H9 (cell line): ENCODE data around the gene SYNPO. TPM values are rescaled to one million over a fixed set of nuclear protein-coding genes. Genes with fewer than 3 reads are reported as not detected.

Source experiments
- DNase-seq: peaks from one replicate; pipeline ENCODE4 v3.0.0-alpha.2; 2017
- H2AFZ ChIP-seq: one replicate; pipeline ENCODE4 v1.6.1; 2013; ENCODE audit warnings: mild to moderate bottlenecking, low read length, control low read depth, moderate library complexity
- H2AK5ac ChIP-seq: 2 replicates; pipeline ENCODE4 v1.6.1; 2013; ENCODE audit warnings: low read length, control low read depth, mixed read lengths; ENCODE audit not compliant: insufficient read length
- H2BK120ac ChIP-seq: one replicate; pipeline ENCODE4 v1.6.1; 2013; ENCODE audit warnings: low read depth, mild to moderate bottlenecking, low read length, control low read depth, inconsistent platforms; ENCODE audit not compliant: poor library complexity, severe bottlenecking
- H2BK12ac ChIP-seq: 2 replicates; pipeline ENCODE4 v1.6.1; 2013; ENCODE audit warnings: low read length, control low read depth, mixed read lengths, low read depth; ENCODE audit not compliant: insufficient read length
- H2BK15ac ChIP-seq: 2 replicates; pipeline ENCODE4 v1.6.1; 2013; ENCODE audit warnings: low read depth, low read length, control low read depth
- H2BK20ac ChIP-seq: one replicate; pipeline ENCODE4 v1.6.1; 2013; ENCODE audit warnings: low read depth, mild to moderate bottlenecking, low read length, control low read depth, inconsistent platforms; ENCODE audit not compliant: poor library complexity, severe bottlenecking
- H2BK5ac ChIP-seq: 2 replicates; pipeline ENCODE4 v1.6.1; 2013; ENCODE audit warnings: low read length, control low read depth, mixed read lengths; ENCODE audit not compliant: insufficient read length
- H3K14ac ChIP-seq: 2 replicates; pipeline ENCODE4 v1.6.1; 2013; ENCODE audit warnings: low read length, control low read depth; ENCODE audit not compliant: insufficient read depth
- H3K18ac ChIP-seq: 2 replicates; pipeline ENCODE4 v1.6.1; 2013; ENCODE audit warnings: low read depth, mild to moderate bottlenecking, mixed read lengths, low read length, control low read depth; ENCODE audit not compliant: insufficient read length
- H3K23ac ChIP-seq: 2 replicates; pipeline ENCODE4 v1.6.1; 2013; ENCODE audit warnings: low read length, control low read depth, mixed read lengths, low read depth; ENCODE audit not compliant: insufficient read length
- H3K23me2 ChIP-seq: 2 replicates; pipeline ENCODE4 v1.6.1; 2013; ENCODE audit warnings: low read depth, mild to moderate bottlenecking, mixed read lengths, low read length, control low read depth; ENCODE audit not compliant: insufficient read length, poor library complexity, severe bottlenecking
- H3K27ac ChIP-seq: 2 replicates; pipeline ENCODE4 v1.5.1; 2013; ENCODE audit warnings: low read length, control low read depth, mixed read lengths, low read depth; ENCODE audit not compliant: insufficient read length
- H3K27me3 ChIP-seq: 2 replicates; pipeline ENCODE4 v1.6.1; 2013; ENCODE audit warnings: low read length, control low read depth, inconsistent platforms; ENCODE audit not compliant: insufficient read depth
- H3K4ac ChIP-seq: 2 replicates; pipeline ENCODE4 v1.6.1; 2013; ENCODE audit warnings: low read depth, mild to moderate bottlenecking, control low read depth, inconsistent platforms, low read length, moderate library complexity
- H3K4me1 ChIP-seq: 2 replicates; pipeline ENCODE4 v1.6.1; 2013; ENCODE audit warnings: low read length, control low read depth, inconsistent platforms; ENCODE audit not compliant: insufficient read depth
- H3K4me2 ChIP-seq: 2 replicates; pipeline ENCODE4 v1.6.1; 2013; ENCODE audit warnings: low read length, control low read depth, mixed read lengths; ENCODE audit not compliant: insufficient read length, insufficient read depth
- H3K56ac ChIP-seq: 2 replicates; pipeline ENCODE4 v1.6.1; 2013; ENCODE audit warnings: low read depth, mild to moderate bottlenecking, mixed read lengths, low read length, control low read depth; ENCODE audit not compliant: insufficient read length
- H3K79me1 ChIP-seq: 2 replicates; pipeline ENCODE4 v1.6.1; 2013; ENCODE audit warnings: low read depth, mild to moderate bottlenecking, moderate library complexity, low read length, control low read depth, inconsistent platforms; ENCODE audit not compliant: insufficient read depth, poor library complexity, severe bottlenecking
- H3K79me2 ChIP-seq: 2 replicates; pipeline ENCODE4 v1.6.1; 2013; ENCODE audit warnings: low read length, control low read depth, inconsistent platforms; ENCODE audit not compliant: insufficient read depth
- H3K9ac ChIP-seq: 2 replicates; pipeline ENCODE4 v1.6.1; 2013; ENCODE audit warnings: low read length, control low read depth, mixed read lengths; ENCODE audit not compliant: insufficient read length; ENCODE audit errors: extremely low read depth
- H3K9me3 ChIP-seq: one replicate; pipeline ENCODE4 v1.6.1; 2013; ENCODE audit warnings: low read depth, low read length, inconsistent platforms; ENCODE audit not compliant: control insufficient read depth
- H3T11ph ChIP-seq: one replicate; pipeline ENCODE4 v1.6.1; 2013; ENCODE audit warnings: mild to moderate bottlenecking, low read length, control low read depth, inconsistent platforms
- H4K20me1 ChIP-seq: one replicate; pipeline ENCODE4 v1.6.1; 2013; ENCODE audit not compliant: control insufficient read depth, insufficient read length, insufficient read depth
- H4K5ac ChIP-seq: 2 replicates; pipeline ENCODE4 v1.6.1; 2013; ENCODE audit warnings: low read depth, mild to moderate bottlenecking, mixed read lengths, low read length, control low read depth; ENCODE audit not compliant: insufficient read length
- H4K8ac ChIP-seq: replicated peaks from 2 replicates; pipeline ENCODE4 v1.6.1; 2013; ENCODE audit warnings: low read length, control low read depth, mixed read lengths, low read depth; ENCODE audit not compliant: insufficient read length
- H4K91ac ChIP-seq: 2 replicates; pipeline ENCODE4 v1.6.1; 2013; ENCODE audit warnings: low read depth, mild to moderate bottlenecking, moderate library complexity, mixed read lengths, low read length, control low read depth; ENCODE audit not compliant: insufficient read length
- H3K27ac Mint-ChIP-seq, 3 experiments: 2 replicates in 2 of 3; 3 replicates in 1 of 3; pipeline ENCODE4 v1.8.0; 2020 to 2021; ENCODE audit warnings: mixed read lengths in 3 of 3, mild to moderate bottlenecking in 1 of 3, moderate library complexity in 1 of 3
- H3K27me3 Mint-ChIP-seq: 2 replicates; pipeline ENCODE4 v1.8.0; 2021; ENCODE audit warnings: low read depth, mild to moderate bottlenecking, moderate library complexity, mixed read lengths
- H3K36me3 Mint-ChIP-seq, 3 experiments: 2 replicates in 2 of 3; 3 replicates in 1 of 3; pipeline ENCODE4 v1.8.0; 2020 to 2021; ENCODE audit warnings: low read depth in 3 of 3, mixed read lengths in 3 of 3; ENCODE audit not compliant: insufficient read depth in 1 of 3
- H3K4me1 Mint-ChIP-seq, 2 experiments: 2 replicates each; pipeline ENCODE4 v1.8.0; 2020; ENCODE audit warnings: mixed read lengths in 2 of 2
- H3K4me3 Mint-ChIP-seq, 2 experiments: 2 replicates in 1 of 2; 3 replicates in 1 of 2; pipeline ENCODE4 v1.8.0; 2020 to 2021; ENCODE audit warnings: mild to moderate bottlenecking in 2 of 2, mixed read lengths in 2 of 2, moderate library complexity in 1 of 2
- H3K9me3 Mint-ChIP-seq, 2 experiments: 2 replicates in 1 of 2; 3 replicates in 1 of 2; pipeline ENCODE4 v1.8.0; 2020; ENCODE audit warnings: mild to moderate bottlenecking in 2 of 2, mixed read lengths in 2 of 2, moderate library complexity in 1 of 2
- CTCF ChIP-seq: fragments of 200-600 bp; sonication (generic); conservative IDR thresholded peaks from 3 replicates; pipeline ENCODE4 v1.8.0; 2021; ENCODE audit warnings: antibody characterized with exemption, mild to moderate bottlenecking
- WGBS: extraction: QIAGEN DNeasy Blood & Tissue Kit; methylation state at CpG from one replicate; pipeline ENCODE4 v1.1.7; 2013; ENCODE audit warnings: missing lambda C conversion rate, low lambda C conversion rate, mixed read lengths; ENCODE audit not compliant: insufficient read length; ENCODE audit errors: extremely low coverage; 5-methylcytosine and 5-hydroxymethylcytosine counted together
- total RNA-seq: library from RNA; stranded (reverse); gene quantifications from 2 replicates; pipeline ENCODE4 v1.2.1, GENCODE V29; 2021

The SYNPO gene
- total RNA-seq, 1 experiment from 2014 or later: 1.7 TPM

- Histone ChIP-seq H3K4me1 (no peaks in the 10 kb centered on the region), H3K23ac (no peak overlapping the region), H3K4me2 (no peak overlapping the region), H3K27ac (no peak overlapping the region), H4K20me1 (no peaks in the 10 kb centered on the region), H4K91ac (no peak overlapping the region), H3K14ac (no peak overlapping the region), H4K5ac (no peak overlapping the region), H2AK5ac (no peak overlapping the region), H2BK20ac (no peak overlapping the region), H3K23me2 (no peaks in the 10 kb centered on the region), H3K4ac (no peak overlapping the region), H3K9ac (no peak overlapping the region), H3K56ac (no peak overlapping the region), H2BK12ac (no peak overlapping the region), H3K79me1 (no peaks in the 10 kb centered on the region), H2AFZ (no peak overlapping the region), H3K18ac (no peak overlapping the region), H3K27me3 (no peaks in the 10 kb centered on the region), H3T11ph (no peak overlapping the region), H2BK120ac (no peak overlapping the region), H4K8ac (no peak overlapping the region), H2BK15ac (no peak overlapping the region), H3K9me3 (no peaks in the 10 kb centered on the region), H2BK5ac (no peak overlapping the region), H3K79me2 (no peaks in the 10 kb centered on the region)
- no peak overlapping the region for H3K4me3 Mint-ChIP-seq
- H3K36me3 Mint-ChIP-seq: no peaks in the 10 kb centered on the region; a peak in 1 of 7 replicates
- no CpG with 5 or more reads among the region's 12 CpGs for WGBS
- TF ChIP-seq CTCF: no peak
- no peaks in the 10 kb centered on the region for H3K9me3 Mint-ChIP-seq
- H3K27me3 Mint-ChIP-seq: no peaks in the 10 kb centered on the region; the same call in 1 of the 2 replicates
- DNase-seq: no peak
- peaks cover 11 to 20% of the 10 kb centered on the region in 2 experiments for H3K4me1 Mint-ChIP-seq
- H3K27ac Mint-ChIP-seq: no peak overlapping the region
Observed at GRCh38 chr5:150598821-150599273, 41.6 kb upstream of the SYNPO start.
